GM19025 (cell line): Measurements from ENCODE around the gene TBC1D9.

Experiments used
- ATAC-seq: cut with Tn5 transposase; IDR thresholded peaks from one replicate; pipeline ENCODE4 v1.9.1; 2021; ENCODE audit warnings: mild to moderate bottlenecking, low read depth, moderate library complexity; ENCODE audit not compliant: unreplicated experiment

The TBC1D9 gene

DNA sequence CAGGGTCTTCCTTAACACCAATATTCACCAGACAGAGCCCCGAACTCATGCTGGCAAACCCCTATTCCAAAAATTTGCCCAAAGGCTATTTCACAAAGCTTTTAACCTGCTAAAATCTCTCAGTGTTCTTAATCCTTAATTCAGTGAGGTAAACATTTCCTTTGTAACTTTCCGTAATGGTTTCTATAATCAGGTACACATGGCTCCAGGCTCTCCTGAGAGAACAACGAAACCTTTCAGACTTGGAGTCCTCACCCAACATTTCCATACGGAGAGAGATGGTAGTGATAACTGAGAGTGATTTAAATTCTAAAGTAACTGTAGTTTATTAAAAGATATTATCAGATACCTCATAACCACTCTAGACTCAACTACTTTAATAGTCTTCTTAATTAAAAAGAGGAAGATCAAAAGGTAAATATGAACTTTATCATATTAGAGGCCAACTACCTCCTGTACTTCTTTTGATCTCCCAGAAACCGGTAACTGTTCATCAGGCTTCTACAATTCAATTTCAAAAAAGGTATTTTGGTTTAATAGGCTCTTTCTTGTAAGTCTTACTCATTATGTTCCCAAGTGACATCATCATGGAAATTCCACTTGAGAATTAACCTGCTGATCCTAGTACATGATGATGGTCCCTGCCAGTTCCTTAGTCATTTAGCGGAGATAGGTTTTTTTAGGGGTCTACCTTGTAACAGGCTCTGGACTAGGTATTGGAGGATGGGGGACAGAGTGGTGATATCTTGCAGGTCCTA is 96.1 kb downstream of the TBC1D9 start:
- no peak for ATAC-seq

GRCh38 chr4:140654495-140654814 is 101.7 kb downstream of the TBC1D9 start:
- ATAC-seq = no peak

DNA sequence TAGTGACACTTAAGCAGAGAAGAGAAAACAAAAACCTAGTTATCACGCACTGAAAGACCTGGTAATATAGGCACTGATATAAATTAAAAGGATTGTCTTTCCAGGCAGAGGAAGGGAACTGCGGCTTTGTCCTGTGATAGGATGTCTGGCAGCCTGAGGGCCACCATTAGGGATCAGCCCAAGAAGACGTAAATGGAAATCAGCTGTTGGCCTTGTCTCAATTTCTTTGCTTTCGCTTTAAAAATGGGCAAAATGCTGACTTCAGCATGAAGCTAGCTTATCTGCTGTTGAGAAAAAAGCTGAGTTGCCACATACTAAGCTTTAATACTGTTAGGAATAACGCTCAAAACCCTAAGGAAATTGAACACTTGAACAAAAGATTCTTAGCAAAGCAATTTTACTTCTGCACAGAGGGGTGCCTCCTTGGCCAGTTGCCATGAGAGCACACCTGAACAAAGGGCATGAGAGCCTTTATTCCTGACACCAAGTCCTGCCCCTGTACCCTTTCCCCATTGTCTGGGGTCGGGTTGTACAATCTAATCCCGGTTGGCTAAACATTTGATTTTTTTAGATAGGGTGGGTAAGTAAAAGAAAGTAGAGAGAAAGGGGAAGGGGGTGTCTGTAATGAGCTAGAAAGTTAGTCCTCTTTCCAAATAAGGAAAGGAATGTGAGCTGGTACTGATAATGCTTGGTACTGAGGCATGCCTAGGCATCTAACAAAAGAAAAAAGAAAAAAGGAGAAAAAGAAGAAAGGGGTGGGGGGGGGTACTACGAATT is 102.3 kb downstream of the TBC1D9 start:
- ATAC-seq = no peak

- ATAC-seq = no peak
Measured at GRCh38 chr4:140652601-140653000, 103.6 kb downstream of the TBC1D9 start.

DNA sequence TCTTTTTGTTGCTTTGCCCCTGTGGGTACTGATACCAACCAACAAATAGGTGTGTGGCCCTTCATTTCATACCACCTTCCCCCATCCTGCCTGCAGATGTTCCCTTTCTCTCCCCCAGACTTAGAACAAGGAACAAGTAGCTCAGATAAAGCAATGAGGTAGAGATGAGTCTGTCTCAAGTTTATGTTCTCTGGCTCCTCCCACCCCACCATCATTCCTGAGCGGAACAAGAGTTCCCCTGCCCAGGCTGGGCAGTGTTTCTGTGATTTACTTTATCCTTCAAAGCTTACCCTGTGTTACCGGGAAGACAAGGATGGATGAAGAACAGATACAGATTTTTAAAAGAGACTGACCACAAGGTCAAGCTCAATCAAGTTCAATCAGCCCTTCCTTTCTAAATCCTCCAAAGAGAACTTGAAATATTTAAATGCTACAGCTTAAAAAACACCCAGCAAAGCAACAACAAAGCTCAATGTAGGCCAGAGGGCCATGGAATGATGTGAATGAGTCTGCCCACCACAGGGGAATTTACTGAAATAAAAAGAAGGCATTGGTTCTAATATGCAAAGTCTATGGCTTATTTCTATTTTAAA is 107.4 kb downstream of the TBC1D9 start:
- ATAC-seq = no peak

- ATAC-seq = no peak
Measured at GRCh38 chr4:140645614-140646412, 110.4 kb downstream of the TBC1D9 start.

DNA sequence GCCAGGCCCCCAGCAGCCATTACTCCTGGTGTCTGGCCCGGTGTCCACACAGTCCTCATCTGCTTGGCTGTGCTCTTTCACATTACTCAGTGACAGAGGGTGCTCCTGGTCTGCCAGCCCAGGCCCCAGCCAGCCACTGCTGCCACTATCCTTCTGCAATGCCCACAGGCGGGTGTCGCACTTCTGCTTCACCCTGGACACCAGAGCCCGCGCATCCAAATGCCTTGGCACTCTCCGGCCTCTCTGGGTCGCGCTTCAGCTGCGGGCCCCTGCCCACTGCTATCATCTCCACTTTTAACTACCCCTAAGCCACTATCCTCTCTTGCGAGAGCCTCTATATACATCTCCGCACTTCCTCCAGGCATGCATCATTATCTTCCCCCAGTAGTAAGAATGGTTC is 111.0 kb downstream of the TBC1D9 start:
- no peak for ATAC-seq

DNA sequence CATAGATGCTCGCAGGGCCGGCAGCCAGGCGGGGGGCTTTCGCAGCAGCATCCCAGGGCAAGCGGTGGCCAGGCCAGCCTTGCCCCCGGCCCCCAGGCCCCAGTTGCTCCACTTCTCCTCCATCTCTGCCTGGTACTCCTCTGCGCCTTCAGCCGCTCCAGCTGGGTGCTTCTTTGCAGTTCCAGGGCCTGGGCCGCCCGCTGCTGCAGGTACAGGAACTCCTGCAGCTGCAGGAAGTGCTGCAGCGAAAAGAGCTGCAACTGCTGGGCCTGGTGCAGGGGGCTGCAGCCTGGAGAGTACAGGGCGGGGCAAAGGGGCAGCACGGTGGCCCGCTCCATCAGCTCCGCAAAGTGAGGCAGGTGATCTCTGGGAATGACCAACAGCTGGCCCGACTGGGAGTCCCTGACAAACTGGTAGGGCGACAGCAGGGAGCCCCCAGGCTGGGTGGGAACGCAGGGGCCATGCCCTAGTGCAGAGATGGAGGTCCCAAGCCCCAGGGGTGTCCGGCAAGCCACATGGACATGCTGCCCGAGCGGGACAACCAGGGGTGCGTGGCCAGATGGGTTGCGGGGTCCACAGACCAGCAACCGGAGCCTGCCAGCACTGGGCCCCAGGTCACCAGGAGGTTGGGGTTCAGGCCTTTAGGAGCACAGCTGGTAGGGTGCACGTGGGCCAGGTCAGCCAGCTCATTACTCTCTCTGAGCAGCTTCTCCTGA is 111.6 kb downstream of the TBC1D9 start:
- no peak for ATAC-seq

- no peak for ATAC-seq
Measured at GRCh38 chr4:140643571-140644055, 112.6 kb downstream of the TBC1D9 start.

GRCh38 chr4:140642674-140643437 is 113.3 kb downstream of the TBC1D9 start:
- ATAC-seq = no peak

- ATAC-seq = no peak
Measured at GRCh38 chr4:140641789-140642439, 114.3 kb downstream of the TBC1D9 start.

DNA sequence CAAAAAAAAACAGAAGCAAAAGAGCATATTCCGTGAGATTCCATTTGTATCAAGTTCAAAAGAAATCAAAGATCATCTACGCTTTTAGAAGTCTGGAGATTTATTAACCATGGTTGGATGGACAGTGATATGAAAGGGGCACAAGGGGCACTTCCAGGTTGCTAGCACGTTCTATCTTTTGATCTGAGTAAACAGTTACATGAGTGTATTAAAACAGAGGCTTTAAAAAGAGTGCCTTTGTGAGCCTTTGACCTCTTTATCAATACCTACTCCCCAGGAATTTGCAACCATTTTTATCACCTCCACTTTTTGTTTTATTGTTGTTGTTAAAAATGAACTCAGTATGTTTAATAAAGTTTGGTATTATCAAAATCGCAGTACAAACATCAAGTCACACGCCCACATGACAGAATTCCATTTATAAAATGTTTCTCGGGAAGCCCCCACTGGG is 115.1 kb downstream of the TBC1D9 start:
- no peak for ATAC-seq

- no peak for ATAC-seq
Measured at GRCh38 chr4:140640150-140640748, 115.9 kb downstream of the TBC1D9 start.

- ATAC-seq = no peak
Measured at GRCh38 chr4:140639066-140639465, 117.1 kb downstream of the TBC1D9 start.

GRCh38 chr4:140637836-140638235 is 118.3 kb downstream of the TBC1D9 start:
- no peak for ATAC-seq

- no peak for ATAC-seq
Measured at GRCh38 chr4:140635606-140636005, 120.6 kb downstream of the TBC1D9 start.

DNA sequence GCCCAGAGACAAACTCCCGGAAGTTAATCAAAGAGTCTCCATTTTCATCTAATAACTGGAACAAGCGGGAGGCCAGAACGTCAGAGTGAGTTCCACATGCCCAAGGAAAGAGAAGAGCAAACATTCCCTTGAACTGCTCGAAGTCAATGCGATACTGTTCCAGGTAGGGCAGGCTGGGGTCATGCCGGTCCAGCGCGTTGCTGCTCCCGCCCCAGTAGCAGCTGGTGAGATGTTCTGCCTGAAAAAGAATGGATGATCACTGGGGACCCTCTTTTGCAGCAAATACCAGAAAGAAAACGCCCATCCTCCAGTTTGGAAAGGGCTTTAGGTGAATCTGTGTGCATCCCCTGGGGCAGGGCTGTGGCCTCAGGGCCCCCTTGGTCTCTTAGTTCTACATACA is 122.2 kb downstream of the TBC1D9 start:
- no peak for ATAC-seq

DNA sequence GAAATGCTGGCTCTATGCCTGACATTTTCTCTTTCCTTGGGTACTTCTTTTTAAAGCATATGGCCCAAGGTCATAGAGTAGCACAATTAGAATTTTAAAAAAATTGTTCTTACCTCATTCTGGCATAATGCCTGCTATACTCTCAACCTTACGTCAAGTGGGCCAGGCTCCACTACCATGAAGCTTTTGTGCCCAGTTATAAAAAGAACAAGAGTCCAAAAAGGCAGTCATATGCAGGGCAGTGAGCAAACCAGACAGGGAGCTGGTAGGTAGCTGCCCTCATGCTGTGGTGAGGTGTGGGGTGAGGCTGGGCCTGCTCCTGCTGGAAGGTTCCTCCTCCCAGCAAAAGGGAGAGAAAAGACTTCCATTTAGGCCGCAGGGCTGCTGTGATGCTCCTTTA is 123.1 kb downstream of the TBC1D9 start:
- no peak for ATAC-seq
